ENCODE data around the gene TAX1BP1.

TAX1BP1 gene

GRCh38 chr7:27777662-27778061 lies 37.7 kb downstream of the TAX1BP1 start:
- TF ChIP-seq POLR2A (IDR thresholded peaks at IDR 0.05; ENCODE audit: low read length) (no peak), GATA1 (IDR thresholded peaks at IDR 0.05; ENCODE audit: low read depth, low read length) (no peak)
- DNase-seq, result no peak

DNA sequence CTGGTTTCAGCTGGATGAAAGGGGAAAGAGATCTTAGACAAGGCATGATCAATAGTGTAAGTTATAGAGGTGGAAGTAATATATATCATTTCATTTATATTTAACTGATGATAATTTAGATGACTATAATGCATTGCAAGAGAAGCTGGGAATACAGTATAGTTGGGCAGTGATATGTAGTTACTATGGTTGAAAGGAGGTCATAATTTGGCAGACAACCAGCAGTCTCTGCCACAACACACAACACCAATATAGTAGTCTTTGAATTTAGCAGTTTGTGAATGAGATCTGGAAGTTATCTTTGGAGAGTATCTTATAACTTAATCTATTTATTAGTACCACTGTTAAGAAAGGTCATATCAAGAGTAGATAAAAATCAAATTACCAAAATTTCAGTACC lies 39.9 kb downstream of the TAX1BP1 start:
- DNase-seq, result no peak
- TF ChIP-seq POLR2A (IDR thresholded peaks at IDR 0.05; ENCODE audit: low read length) (no peak), GATA1 (IDR thresholded peaks at IDR 0.05; ENCODE audit: low read depth, low read length) (no peak)

GRCh38 chr7:27781188-27781587 lies 41.2 kb downstream of the TAX1BP1 start:
- no peak for DNase-seq
- TF ChIP-seq GATA1 (IDR thresholded peaks at IDR 0.05; ENCODE audit: low read depth, low read length), result no peak
- TF ChIP-seq POLR2A (IDR thresholded peaks at IDR 0.05; ENCODE audit: low read length), result no peak

DNA sequence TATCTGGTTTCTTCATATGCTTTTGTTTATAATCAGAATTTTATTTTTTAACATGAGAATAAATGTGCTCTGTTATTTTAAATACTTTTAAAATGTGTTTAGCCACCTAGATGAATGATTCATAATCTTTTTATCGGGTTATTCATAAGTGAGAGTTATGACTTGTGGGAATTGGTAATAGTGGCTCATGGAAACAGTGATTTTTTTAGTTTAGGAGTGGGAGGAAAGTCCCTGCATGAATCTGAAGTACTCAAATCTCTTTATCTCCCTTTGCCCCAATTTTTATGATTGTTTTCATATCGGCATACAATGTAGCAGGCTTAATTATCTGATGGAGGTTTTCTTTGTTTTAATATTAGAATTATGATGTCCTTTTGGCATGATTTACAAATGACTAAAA lies 42.9 kb downstream of the TAX1BP1 start:
- no peak for DNase-seq
- TF ChIP-seq POLR2A (IDR thresholded peaks at IDR 0.05; ENCODE audit: low read length) (no peak), GATA1 (IDR thresholded peaks at IDR 0.05; ENCODE audit: low read depth, low read length) (no peak)

DNA sequence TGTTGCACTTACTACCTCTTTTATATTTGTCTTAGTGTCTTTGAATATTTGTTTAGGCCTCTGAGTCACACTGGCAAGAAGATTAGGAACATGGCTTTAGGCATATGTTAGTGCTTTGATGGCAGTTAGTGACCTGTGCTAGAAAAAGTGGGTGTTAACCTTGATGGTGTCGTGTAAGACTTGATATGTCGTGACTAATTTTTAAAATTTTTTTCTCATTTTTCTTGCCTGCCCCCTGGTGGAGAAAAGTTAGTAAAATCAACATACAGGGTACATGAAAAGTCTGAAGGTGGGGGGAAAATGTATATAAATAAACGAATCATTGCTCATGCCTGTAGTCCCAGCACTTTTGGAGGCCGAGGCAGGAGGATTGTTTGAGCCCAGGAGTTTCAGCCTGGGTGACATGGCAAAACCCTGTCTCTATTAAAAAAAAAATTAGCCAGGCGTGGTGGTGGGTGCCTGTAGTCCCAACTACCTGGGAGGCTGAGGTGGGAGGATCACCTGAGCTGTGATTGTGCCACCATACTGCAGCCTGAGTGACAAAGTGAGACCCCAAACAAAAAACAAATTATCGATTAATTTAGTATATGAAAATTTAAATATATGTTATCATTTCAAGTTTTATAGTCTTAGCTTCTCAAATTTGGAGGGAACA lies 44.6 kb downstream of the TAX1BP1 start:
- DNase-seq, result peak; percentile 83 to 89
- TF ChIP-seq GATA1 (IDR thresholded peaks at IDR 0.05; ENCODE audit: low read depth, low read length) (no peak), POLR2A (IDR thresholded peaks at IDR 0.05; ENCODE audit: low read length) (no peak)

DNA sequence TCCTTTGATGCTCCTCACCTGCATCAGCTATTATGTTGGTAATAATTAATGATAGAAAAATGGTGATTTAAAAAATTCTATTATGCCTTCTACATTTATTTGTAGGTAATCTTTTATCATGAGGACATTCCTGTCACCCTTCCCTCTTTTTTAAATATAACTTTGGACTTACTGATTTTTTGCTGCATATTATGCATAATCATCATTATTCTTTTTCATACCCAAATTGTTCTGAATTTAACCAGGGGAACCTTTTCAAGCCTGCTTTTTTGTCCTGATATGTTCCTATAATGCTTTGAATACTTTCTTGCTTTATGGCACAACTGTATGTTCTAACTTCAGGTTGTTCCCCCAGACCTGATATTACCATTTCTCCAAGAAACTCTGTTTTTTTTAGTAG lies 48.5 kb downstream of the TAX1BP1 start:
- no peak for TF ChIP-seq GATA1 (IDR thresholded peaks at IDR 0.05; ENCODE audit: low read depth, low read length)
- no peak for TF ChIP-seq POLR2A (IDR thresholded peaks at IDR 0.05; ENCODE audit: low read length)
- no peak for DNase-seq

DNA sequence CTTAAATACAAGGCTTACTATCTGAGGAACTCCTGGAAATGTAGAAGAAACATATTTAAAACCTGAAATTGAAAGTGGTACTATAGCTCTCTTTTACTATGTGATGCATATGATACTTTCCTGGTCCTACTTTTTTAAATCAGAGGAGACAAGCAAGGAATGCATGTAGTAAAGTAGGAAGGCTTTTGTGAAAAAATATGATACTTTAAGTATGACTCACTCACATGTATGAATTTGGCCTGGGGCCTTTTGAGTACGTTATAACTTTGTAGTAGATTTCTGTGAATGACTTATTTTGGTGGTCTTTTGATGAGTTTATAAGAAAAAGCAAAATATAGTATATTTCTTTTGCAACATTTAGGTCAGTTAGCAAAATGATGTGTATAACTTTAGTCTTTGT lies 53.8 kb downstream of the TAX1BP1 start:
- no peak for TF ChIP-seq GATA1 (IDR thresholded peaks at IDR 0.05; ENCODE audit: low read depth, low read length)
- TF ChIP-seq POLR2A (IDR thresholded peaks at IDR 0.05; ENCODE audit: low read length), result no peak
- no peak for DNase-seq

DNA sequence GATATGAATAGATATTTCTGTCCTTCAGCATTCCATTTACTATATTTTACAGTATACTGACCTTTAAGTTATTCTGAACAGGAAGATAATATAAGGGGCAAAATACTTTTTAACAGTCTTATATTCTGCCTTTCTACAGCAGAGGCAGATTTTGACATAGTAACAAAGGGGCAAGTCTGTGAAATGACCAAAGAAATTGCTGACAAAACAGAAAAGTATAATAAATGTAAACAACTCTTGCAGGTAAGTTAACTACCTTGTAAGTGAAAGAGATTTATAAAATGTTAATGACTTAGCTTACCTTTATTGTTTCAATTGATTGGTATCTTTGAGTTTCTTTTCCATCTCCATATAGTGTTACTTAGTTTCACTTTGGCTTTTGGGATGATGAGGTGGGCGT lies 56.0 kb downstream of the TAX1BP1 start:
- TF ChIP-seq GATA1 (IDR thresholded peaks at IDR 0.05; ENCODE audit: low read depth, low read length), result no peak
- no peak for TF ChIP-seq POLR2A (IDR thresholded peaks at IDR 0.05; ENCODE audit: low read length)

GRCh38 chr7:27799212-27799611 lies 59.2 kb downstream of the TAX1BP1 start:
- DNase-seq, result no peak
- TF ChIP-seq GATA1 (IDR thresholded peaks at IDR 0.05; ENCODE audit: low read depth, low read length) (no peak), POLR2A (IDR thresholded peaks at IDR 0.05; ENCODE audit: low read length) (no peak)

More for the DNA sequence above, 56.0 kb downstream of the TAX1BP1 start:
- DNase-seq, result no peak

GRCh38 chr7:27802999-27803398 lies 63.0 kb downstream of the TAX1BP1 start:
- TF ChIP-seq GATA1 (IDR thresholded peaks at IDR 0.05; ENCODE audit: low read depth, low read length) (no peak), POLR2A (IDR thresholded peaks at IDR 0.05; ENCODE audit: low read length) (no peak)
- no peak for DNase-seq

- DNase-seq, result no peak
- TF ChIP-seq GATA1 (IDR thresholded peaks at IDR 0.05; ENCODE audit: low read depth, low read length), result no peak
- no peak for TF ChIP-seq POLR2A (IDR thresholded peaks at IDR 0.05; ENCODE audit: low read length)
Measured at GRCh38 chr7:27804139-27804538, 64.2 kb downstream of the TAX1BP1 start.

- TF ChIP-seq GATA1 (IDR thresholded peaks at IDR 0.05; ENCODE audit: low read depth, low read length) (no peak), POLR2A (IDR thresholded peaks at IDR 0.05; ENCODE audit: low read length) (no peak)
- peak in 1 of 2 experiments; percentile 15 for DNase-seq
Measured at GRCh38 chr7:27808626-27809025, 68.7 kb downstream of the TAX1BP1 start.

GRCh38 chr7:27810186-27810585 lies 70.2 kb downstream of the TAX1BP1 start:
- no peak for DNase-seq
- TF ChIP-seq POLR2A (IDR thresholded peaks at IDR 0.05; ENCODE audit: low read length), result no peak
- no peak for TF ChIP-seq GATA1 (IDR thresholded peaks at IDR 0.05; ENCODE audit: low read depth, low read length)

DNA sequence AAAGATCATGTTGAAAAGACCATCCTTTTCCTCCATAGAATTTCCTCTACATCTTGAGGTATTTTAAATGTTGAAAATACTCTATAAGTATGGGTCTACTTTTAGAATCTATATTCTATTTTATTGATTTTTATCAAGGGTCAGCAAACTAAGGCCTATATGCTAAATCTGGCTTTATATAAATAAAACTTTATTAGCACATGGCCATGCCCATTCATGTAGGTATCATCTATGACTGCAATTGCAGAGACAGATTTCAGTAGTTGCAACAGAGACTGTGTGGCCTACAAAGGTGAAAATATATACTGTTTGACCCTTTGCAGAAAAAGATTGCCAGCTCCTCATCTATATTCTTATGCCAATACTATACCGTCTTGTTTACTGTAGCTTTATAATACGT lies 72.7 kb downstream of the TAX1BP1 start:
- TF ChIP-seq POLR2A (IDR thresholded peaks at IDR 0.05; ENCODE audit: low read length) (no peak), GATA1 (IDR thresholded peaks at IDR 0.05; ENCODE audit: low read depth, low read length) (no peak)
- DNase-seq, result no peak

GRCh38 chr7:27822245-27822644 lies 82.3 kb downstream of the TAX1BP1 start:
- TF ChIP-seq POLR2A (IDR thresholded peaks at IDR 0.05; ENCODE audit: low read length) (no peak), GATA1 (IDR thresholded peaks at IDR 0.05; ENCODE audit: low read depth, low read length) (no peak)
- DNase-seq, result no peak

Measured in erythroblast (primary cell).